NCI-H446 treated with DMSO at 0.1 percent for 48 hours (cell line): ENCODE measurements around the gene ODC1.

Experiments
- DNase-seq: peaks from one replicate; lab custom pipeline; 2025; lab: John Stamatoyannopoulos, UW

ODC1 gene

GRCh38 chr2:10400002-10400401 is 48.1 kb downstream of the ODC1 start:
- no peak for DNase-seq

GRCh38 chr2:10399358-10399757 is 48.8 kb downstream of the ODC1 start:
- no peak for DNase-seq

GRCh38 chr2:10398496-10398895 is 49.6 kb downstream of the ODC1 start:
- DNase-seq, result no peak

- no peak for DNase-seq
These were observed 50.2 kb downstream of the ODC1 start for GRCh38 chr2:10397878-10398277.

GRCh38 chr2:10397297-10397875 is 50.7 kb downstream of the ODC1 start:
- DNase-seq, result no peak

GRCh38 chr2:10396464-10396863 is 51.7 kb downstream of the ODC1 start:
- DNase-seq, result no peak

- DNase-seq, result no peak
These were observed 52.2 kb downstream of the ODC1 start for GRCh38 chr2:10395893-10396292.

- DNase-seq, result no peak
These were observed 54.5 kb downstream of the ODC1 start for GRCh38 chr2:10393640-10393982.

- DNase-seq, result no peak
These were observed 55.0 kb downstream of the ODC1 start for GRCh38 chr2:10392951-10393639.

GRCh38 chr2:10392548-10392947 is 55.6 kb downstream of the ODC1 start:
- no peak for DNase-seq

GRCh38 chr2:10392100-10392499 is 56.0 kb downstream of the ODC1 start:
- DNase-seq, result no peak

- no peak for DNase-seq
These were observed 57.7 kb downstream of the ODC1 start for GRCh38 chr2:10390369-10390801.
